GM12874 (cell line): Measurements from ENCODE around the gene HRAS.

ENCODE experiments used
- TF ChIP-seq, protein P1 (sequence below): IDR thresholded peaks from 2 replicates; pipeline ENCODE4 v1.5.1; 2011; ENCODE audit warnings: low read depth, mild to moderate bottlenecking, control low read depth, low read length, moderate library complexity; ENCODE audit not compliant: insufficient read depth

The HRAS gene

DNA sequence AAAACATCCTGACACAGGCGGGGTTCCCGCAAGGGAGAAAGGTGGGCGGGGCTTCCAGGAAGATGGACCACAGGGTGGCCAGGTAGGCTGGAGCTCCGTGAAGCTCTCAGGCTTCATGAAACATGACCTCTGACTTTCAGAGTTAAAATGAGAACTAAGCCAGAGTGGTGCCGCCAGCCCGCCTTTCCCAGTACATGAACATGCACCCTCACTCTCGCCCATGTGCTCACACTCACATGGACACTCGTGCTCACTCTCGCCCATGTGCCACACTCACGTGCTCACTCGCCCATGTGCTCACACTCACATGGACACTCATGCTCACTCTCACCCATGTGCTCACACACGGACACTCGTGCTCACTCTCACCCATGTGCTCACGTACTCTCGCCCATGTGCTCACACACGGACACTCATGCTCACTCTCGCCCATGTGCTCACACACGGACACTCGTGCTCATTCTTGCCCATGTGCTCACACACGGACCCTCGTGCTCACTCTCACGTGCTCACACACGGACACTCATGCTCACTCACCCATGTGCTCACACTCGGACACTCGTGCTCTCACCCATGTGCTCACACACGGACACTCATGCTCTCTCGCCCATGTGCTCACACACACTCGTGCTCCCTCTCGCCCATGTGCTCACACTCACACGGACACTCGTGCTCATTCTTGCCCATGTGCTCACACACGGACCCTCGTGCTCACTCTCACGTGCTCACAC is 38.4 kb downstream of the HRAS start:
- TF ChIP-seq, protein P1, sequence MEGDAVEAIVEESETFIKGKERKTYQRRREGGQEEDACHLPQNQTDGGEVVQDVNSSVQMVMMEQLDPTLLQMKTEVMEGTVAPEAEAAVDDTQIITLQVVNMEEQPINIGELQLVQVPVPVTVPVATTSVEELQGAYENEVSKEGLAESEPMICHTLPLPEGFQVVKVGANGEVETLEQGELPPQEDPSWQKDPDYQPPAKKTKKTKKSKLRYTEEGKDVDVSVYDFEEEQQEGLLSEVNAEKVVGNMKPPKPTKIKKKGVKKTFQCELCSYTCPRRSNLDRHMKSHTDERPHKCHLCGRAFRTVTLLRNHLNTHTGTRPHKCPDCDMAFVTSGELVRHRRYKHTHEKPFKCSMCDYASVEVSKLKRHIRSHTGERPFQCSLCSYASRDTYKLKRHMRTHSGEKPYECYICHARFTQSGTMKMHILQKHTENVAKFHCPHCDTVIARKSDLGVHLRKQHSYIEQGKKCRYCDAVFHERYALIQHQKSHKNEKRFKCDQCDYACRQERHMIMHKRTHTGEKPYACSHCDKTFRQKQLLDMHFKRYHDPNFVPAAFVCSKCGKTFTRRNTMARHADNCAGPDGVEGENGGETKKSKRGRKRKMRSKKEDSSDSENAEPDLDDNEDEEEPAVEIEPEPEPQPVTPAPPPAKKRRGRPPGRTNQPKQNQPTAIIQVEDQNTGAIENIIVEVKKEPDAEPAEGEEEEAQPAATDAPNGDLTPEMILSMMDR, result no peak

DNA sequence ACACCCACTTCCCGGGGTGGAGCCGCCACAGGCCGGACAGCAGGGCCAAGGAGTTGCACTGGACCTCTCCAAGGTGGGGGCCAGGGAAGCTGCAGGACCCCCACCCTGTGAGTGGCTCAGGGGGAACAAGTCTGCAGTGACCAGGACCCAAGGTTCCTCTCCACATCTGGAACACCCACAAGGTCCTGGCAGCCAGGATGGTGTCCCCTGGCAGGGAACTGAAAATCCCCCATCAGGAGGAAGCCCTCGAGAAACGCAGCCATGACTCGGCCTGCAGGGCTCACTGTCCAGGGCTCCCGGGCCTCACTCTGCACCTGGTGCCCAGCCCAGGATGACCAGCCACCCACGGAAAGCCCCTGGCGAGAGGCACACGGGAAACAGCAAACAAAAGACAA is 39.8 kb downstream of the HRAS start:
- TF ChIP-seq, protein P1, result no peak

DNA sequence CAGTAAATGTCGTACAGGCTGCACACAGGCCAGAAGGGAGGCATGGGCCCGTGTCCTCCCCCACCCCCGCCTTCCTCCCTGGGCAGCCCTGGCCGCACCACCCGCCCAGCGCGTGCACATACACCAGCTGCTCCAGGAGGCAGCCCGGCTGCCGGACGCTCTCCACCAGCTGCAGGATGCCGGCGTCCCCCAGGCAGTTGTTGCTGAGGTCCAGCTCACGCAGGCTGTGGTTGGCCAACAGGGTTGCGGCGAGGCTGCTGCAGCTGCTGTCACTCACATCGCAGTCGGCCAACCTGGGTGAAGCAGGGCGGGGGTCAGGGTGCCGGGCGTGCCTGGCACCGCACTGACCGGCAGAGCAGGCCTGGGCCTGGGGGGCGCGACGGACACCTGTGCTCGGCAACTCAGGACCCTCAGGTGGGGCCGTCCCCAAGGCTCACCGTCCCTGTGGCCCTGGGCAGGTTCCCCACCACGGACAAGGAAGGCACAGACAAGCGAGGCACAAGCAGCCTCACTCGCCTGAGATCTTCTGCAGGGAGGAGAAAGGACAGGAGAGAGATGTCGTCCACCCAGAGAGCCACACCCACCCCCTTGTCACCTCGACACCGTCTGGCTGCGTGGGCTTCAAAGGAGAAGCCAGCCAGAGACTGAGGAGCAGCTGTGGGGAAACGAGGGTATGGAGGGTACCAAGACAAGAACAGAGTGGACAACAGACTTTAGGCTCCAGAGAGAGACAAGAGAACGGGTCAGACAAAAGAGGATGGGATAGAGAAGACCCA is 40.4 kb downstream of the HRAS start:
- TF ChIP-seq, protein P1, result no peak

DNA sequence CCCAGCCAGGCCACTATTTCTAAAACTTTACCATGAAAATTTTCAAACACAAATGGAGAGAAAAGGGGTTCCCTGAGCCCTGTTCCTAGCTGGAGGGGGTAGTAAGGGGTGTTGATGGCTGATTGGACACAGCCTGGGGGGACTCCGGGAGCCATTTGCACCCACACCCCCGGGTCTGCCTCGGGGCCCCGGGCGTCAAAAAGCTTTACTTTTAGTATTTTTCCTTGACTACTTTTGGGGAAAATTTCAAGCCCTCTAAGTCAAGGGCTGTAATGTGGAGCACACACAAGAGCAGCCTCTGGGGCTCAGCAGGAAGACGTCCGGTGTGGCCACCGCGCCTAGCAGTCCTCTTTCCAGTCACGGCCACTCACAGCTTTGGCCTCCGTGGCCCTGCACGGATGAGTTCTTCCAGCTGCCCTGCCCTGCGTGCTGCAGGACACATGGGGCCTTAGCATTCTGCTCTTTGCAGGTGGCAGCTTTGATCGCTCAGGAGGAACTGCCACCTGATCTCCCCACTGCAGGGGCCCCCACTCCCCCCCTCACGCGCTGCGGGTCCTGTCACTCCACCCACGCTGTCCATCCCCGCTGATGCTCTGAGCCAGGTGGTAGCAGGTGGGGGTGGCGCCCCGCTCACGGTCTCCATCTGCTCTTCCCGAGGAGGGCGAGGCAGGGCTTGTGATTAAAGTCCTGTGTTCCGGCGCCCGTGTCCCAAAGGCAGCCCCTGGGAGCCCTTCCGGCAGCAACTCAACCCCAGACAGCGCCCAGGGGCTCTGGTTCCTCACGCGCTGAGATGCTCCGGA is 42.7 kb downstream of the HRAS start:
- TF ChIP-seq, protein P1, result no peak

DNA sequence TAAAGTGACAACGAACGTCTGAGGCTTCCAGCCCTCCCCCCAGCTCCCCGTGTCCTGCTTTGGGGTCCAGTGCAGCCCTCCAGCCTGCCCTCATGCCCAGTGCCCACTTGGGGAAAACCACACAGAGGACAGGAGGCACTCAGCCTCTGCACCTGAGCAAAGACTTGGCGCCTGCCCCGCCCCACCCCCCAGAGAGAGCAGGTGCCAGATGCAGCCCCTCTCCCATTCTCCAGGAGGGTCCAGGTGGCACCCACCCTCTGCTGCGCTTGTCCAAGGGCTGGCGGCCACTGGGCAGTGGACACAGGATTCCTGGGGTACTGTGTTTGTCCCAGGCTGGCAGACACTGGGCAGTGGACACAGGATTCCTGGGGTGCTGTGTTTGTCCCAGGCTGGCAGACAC is 44.0 kb downstream of the HRAS start:
- TF ChIP-seq, protein P1, result no peak

DNA sequence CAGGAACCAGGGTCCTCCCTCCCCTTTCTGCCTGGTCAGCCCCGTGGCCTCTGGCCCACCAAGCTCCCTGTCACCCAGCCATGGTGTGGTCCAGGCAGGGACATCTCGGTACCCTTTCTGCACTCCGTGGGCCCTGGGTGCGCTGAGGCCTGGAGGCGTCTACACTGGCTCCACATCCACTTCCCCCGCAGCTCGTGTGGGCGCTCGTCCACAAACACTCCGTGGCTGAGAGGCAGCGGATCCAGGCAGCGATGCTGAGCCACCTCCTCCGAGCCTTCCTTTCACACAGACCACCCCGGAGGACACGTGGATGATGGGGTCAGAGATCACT is 44.5 kb downstream of the HRAS start:
- TF ChIP-seq, protein P1, result no peak
